Heart left ventricle (tissue), 13 donors: Measurements from ENCODE around the gene KRT4.

Experiments
- POLR2A ChIP-seq, 2 donors: fragments of 450-650 bp; IDR thresholded peaks; one replicate each; pipeline ENCODE4 v1.6.1; 2017; ENCODE audit warnings: antibody characterized with exemption in 2 of 2, mild to moderate bottlenecking in 2 of 2, moderate library complexity in 2 of 2
- TF ChIP-seq, protein P1 (sequence below), 12 donors: fragments of 200-600 bp; sonication (generic) in 4 of 12; IDR thresholded peaks; one replicate each; pipeline versions ENCODE4 v1.5.0 to v1.8.0; 2018 to 2022; ENCODE audit warnings: antibody characterized with exemption in 12 of 12, mild to moderate bottlenecking in 5 of 12
- donor health status: ischemic (EF 13 %, LVEDD 7.1; RV severe dilation, severe dysfunction).
- donor health status: DM: no; HTN: yes; CAD: no.
- donor health status: DM: no; HTN: no; CAD: no.
- donor health status: ischemic (EF 25% LVEDD 6.9; RV normal size, moderate dysfunction).
- donor health status: ischemic (EF 25% LVEDD 5.7; RV mildly dilated, moderate dysfunction).
- donor health status: ischemic (EF 35%, LVEDD 5.7; RV mildly dilated, moderate dysfunction).
- donor health status: nonischemic (EF 11% LVEDD 7.7; RV severe dilation, severe dysfunction).
- donor health status: DM: yes; HTN: yes; CAD: no.
- donor health status: PGD.
- donor health status: ischemic (EF 29% LVEDD 5.4; RV normal size, mild dysfunction).
- donor health status: nonischemic (EF 23%, LVEDD 6.1; RV moderate dilation, normal function).

DNA sequence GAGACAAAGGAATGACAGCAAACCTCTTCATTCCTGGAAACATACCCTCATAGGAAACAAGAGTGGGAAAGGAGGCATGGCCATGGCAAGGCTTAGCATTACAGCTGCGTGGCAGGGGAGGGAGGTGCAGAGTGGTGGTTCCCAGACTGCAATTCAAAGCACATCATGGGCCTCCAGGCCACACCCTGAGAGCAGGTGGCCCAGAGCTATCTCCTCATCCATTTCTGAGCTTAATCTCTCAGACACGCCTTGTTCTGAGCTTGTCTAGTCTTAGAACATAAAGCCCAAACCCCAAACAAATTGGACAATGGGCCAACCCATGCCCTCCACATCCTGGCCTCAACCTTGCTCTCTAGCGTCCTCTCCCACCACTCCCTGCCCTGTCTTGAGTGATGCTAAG is 12.1 kb downstream of the KRT4 start:
- TF ChIP-seq, protein P1, sequence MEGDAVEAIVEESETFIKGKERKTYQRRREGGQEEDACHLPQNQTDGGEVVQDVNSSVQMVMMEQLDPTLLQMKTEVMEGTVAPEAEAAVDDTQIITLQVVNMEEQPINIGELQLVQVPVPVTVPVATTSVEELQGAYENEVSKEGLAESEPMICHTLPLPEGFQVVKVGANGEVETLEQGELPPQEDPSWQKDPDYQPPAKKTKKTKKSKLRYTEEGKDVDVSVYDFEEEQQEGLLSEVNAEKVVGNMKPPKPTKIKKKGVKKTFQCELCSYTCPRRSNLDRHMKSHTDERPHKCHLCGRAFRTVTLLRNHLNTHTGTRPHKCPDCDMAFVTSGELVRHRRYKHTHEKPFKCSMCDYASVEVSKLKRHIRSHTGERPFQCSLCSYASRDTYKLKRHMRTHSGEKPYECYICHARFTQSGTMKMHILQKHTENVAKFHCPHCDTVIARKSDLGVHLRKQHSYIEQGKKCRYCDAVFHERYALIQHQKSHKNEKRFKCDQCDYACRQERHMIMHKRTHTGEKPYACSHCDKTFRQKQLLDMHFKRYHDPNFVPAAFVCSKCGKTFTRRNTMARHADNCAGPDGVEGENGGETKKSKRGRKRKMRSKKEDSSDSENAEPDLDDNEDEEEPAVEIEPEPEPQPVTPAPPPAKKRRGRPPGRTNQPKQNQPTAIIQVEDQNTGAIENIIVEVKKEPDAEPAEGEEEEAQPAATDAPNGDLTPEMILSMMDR (IDR thresholded peaks at IDR 0.05), result no peak
- TF ChIP-seq POLR2A (IDR thresholded peaks at IDR 0.05), result no peak
